GM19240 (cell line): ENCODE results near the gene FHIT.

Experiments used
- DNase-seq: peaks from one replicate; pipeline ENCODE4 v3.0.0; 2011; ENCODE audit warnings: low spot score; ENCODE audit not compliant: insufficient read length

FHIT gene

DNA sequence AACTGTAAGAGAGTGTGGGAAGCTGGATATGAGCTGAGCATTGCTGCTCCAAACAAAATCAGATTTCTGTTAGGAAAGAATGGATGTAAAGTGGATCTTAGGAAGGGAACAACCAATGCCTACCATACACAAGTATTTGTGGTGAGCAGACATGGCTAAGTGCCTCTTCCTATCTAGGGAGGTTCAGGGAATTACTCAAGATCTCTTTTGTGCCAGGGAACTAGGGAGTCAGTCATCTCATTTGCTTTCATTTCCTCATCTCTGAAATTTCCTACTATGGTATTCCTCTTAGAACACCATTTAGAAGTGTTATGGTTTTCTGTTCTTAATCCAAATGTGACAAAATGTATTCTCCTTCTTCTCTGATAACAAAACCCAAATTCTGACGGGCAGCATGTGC lies 396.5 kb downstream of the FHIT start:
- no peak for DNase-seq

DNA sequence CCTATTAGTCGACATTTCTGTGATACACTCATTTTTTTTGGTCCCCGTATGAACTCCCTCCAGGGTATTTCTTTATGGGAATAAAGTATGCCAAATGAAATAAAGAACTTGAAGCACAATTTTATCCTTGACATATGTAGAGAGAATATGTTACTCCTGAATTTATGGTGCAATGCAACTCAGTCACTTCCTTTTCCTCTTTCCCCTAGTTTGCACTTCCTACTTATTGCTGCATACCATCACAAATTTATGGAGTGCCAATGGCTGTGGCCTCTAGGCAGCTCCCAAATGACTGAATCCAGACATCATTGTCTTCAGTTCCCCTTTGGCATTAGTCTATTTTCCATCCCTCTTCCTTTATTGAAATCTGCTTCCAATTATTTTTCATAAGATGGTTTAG lies 403.5 kb downstream of the FHIT start:
- DNase-seq = no peak

DNA sequence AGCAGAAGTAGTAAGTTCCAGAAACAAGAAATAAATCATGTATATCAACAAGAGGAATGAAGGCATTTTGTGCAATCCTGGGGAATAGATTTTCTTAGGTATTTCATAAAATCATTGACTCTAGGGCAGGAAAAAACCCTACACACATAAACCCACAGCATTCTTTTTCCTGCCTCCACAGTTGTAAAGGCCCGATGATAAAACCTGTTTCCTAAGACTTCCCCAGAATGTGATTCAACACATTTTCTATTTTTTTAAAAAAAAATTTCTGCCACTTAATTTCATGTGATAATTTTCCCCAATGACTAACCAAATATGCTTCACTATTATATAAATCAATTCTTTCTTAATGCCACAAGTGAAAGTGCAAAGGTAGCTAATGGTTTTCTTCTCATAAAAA lies 407.0 kb downstream of the FHIT start:
- DNase-seq = no peak

DNA sequence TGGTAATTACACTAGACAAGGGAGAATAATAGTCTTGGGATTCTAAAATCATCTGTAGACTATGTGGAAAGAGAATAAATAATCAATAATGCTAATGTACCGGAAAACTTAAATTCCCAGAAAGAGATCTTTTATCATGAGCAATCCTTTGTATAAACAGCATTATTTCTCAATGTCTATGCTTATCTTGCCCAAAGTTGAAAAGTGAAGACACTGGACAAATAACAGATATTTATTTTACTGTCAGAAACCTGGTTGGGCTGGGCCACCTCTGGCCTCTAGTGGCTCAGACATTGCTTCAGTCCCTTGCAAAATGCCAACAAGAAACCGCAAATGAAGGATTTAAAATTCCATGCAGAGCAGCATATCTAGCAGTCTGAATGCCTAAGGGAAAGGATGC lies 409.9 kb downstream of the FHIT start:
- DNase-seq = no peak

DNA sequence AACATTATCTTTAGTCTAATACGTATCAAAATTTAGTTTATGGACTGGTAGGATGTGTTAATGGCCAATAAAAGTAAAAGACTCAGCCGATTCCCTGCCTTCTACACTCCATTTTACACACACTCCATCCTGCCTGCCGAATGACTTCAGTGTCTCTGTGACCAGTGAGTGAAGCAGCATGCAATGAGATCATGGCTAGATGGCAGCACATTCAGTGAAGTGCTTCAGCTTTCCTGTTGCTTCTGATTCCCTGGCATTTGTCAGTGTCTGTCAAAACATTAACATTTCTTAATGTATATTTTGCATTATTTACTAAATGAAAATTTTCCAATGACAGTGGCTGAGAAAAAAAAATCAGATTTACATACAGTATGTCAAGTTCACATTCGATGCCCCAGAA lies 412.0 kb downstream of the FHIT start:
- no peak for DNase-seq

DNA sequence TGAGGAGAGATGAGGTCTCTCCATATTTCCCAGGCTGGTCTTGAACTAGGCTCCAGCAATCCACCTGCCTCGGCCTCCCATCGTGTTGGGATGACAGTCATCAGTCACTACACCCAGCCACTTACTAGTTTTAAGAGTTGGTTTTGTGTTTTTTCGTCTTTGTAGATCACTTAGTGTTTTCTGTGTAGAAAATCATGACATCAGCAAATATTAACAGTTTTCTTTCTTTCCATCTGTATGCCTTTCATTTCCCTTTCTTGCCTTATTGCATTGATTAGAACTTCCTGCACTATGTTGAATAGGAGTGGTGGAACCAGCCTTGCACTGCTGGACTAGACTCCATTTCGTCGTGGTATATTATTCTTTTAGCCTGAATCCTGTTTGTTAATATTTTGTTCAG lies 415.5 kb downstream of the FHIT start:
- no peak for DNase-seq

DNA sequence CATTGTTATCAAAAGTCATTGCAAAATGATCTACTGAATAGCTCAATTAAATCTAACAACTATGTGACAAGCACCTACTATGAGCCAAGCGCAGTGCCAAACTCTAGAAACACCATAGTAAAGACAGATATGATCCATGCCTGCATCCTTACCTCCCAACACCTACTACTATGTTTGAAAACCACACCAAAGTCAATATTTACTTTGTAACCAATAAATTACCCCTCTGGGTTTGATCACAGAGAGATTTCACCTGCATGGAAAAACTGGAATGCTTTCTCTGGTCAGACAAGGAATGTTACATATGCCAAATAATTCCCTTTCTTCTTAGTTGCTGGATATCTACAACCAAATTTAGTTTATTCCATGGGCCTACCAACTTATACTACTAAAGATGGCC lies 422.2 kb downstream of the FHIT start:
- DNase-seq = no peak

DNA sequence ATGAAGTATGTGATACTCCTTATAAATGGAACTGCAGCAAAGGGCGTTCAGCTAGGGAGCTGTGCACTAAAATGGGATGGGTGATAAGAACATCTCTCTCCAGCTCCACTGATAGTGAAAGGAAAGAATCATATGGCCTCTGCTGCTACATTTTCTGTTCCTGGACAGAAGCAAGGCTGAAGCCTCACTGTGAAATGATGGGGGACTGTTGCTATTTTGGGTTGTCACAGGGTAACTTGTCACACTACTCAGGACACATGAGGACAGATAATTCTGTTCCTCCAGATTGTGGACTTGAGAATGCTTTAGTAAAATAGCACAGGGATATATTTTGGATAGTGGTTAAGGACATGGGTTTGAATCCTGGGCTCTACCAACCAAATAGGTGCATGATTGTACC lies 423.6 kb downstream of the FHIT start:
- no peak for DNase-seq

DNA sequence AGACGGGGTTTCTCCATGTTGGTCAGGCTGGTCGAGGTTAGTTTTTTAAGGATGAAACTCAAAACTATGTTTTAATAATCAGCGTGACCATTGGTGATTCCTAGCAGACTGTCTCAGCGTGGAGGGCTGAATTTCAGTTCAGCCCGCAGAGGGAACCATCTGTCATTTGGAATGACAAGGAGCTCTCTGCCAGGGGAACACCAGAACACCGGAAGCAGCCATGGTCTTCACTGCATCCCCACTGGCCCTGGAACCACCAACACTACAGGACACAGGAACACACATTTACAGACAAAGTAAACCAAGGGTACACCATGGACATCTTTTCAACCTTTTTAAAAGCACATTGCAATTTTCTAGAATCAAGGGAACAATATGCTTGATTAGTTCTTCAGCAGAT lies 424.7 kb downstream of the FHIT start:
- no peak for DNase-seq

DNA sequence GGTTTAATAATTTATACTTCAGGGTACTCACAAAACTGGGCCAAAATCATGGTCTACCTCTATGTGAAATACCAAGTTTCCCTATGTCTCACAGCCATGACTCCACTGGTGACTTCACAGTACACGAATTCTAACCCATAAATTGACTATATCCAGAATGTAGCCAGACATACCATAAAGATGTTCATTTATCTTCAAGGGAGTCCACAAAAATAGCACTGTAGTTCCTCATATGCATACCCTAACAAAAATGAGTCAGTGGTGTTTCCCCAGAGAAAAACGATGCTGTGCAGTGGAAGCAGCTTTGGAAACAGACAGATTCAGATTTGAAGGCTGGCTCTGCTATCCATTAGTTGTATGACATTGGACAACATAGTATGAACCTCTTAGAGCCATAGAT lies 438.8 kb downstream of the FHIT start:
- no peak for DNase-seq

DNA sequence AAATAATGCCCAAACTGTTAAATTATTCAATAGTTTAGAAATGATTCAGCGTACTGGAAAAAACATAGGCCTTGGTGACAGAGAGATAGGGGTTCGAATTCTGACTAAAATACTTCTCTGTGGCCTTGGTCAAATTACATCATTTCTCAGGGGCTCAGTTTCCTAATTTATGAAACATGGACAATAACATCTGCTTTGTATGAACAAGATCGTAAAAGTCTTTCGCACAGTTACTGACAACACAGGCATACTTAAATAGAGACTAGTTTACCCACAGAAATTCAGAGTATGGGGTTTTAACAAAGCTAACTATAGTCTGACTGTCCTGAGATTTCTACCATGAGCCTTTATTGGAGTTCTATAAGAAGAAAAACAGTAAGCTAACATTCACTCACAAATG lies 440.4 kb downstream of the FHIT start:
- no peak for DNase-seq

DNA sequence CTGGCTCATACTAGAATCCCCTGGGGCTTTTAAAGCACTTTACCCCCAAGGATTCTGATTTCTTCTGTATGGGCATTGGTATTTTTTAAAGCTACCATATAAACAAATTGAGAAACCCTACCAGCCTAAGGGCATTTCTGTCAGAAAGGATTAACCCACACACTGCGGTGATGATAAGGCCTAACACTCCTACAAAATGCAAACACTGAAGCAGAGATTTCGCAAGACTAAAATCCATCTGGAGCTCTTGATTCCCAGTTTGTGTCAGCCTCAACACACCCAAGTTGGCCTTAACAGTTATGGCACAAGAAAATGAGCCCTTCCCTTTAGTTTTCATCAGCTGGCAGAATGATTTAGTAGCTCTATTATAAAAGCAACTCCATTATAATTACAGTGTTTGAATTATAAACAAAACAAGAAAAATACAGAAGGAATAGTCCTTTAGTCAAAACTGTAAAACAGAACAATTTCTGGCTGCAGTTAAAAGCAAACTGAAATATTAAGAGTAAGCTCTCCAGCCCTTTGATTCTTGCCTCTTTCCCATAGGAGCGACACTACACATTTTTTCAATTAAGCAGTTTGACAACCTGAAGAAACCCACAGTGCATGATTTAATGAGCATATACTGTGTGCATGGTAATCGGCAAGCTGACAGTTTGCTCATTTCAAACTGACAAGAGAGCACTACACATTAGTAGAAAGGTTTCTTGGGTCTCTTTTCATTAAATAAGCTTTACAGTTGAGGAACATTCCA lies 441.2 kb downstream of the FHIT start:
- DNase-seq = no peak

DNA sequence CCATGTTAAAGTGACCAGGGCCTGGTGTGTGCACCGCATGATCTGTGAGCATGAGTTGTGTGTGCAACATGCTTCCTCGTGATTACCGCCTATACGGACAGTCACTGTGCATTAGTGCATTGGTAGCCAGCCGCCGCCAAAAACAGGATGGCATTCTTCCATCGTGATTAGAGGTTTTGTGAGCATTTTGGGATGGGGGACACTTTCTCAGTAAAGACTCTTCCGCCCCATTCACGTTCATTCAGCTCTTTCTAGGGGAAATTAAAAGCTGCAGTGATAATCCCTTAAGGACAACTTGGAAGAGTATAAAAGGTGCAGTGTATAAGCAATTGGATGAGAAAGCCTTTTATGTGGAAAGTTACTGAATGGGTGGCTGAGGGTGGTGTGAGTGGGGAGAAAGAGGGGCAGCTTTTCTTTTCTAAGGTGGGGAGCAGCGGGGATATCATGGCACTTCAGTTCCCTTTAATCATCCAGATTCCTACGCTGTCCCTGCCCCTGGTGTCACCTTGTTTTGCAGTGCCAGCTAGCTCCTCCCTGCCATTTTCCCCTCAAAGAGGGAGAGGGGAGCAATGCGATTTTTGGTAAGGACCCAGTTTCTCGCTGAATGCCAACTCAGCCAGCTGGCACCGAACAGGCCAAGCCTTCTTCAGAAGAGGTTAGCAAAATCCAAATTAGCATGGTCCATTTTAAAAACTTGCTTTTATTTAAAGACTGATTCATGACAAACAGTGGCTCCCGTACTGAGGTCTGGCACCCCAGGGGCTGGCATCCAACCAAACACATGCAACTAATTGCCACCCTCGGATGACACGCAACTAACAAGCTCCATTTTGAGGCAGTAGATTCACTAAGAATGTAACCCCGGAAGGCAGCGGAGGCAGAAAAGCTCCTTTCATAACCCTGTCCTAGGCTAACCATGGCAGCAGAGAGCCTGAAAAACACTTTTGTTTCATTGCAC lies 447.8 kb downstream of the FHIT start:
- DNase-seq = no peak

DNA sequence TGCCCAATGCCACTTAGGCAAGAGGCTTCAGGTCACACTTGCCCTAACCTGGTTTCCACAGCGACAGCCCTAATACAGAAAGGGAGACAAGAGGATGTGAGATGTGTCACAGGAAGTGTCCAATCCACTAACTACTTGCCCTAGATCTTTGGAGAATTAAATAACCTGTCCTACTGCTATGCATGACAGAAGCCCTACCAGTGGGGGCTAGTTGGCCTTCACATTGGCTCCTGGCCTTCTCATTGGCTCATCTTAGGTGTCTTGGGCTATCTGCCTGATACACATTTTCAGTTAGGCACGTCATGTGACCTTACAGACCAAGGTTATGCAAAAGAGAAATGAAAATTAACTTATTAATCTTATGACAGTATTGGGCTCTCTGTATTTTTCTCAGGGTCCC lies 449.9 kb downstream of the FHIT start:
- DNase-seq = no peak

DNA sequence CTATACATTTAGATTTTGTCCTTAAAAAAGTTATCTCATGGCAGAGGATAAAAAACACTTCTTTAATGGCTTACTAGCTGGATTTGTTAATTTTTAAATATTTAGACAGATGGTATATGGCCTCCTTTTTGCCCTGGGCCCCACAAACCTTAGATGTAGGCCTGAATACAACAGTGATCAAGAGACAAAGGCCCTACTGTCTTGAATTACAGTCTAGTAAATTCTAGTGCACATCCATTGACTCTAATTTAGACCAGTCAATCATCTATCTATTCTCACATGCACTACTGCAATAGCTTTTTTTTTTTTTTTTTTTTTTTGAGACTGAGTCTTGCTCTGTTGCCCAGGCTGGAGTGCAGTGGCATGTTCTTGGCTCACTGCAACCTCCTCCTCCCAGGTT lies 452.8 kb downstream of the FHIT start:
- DNase-seq = no peak

DNA sequence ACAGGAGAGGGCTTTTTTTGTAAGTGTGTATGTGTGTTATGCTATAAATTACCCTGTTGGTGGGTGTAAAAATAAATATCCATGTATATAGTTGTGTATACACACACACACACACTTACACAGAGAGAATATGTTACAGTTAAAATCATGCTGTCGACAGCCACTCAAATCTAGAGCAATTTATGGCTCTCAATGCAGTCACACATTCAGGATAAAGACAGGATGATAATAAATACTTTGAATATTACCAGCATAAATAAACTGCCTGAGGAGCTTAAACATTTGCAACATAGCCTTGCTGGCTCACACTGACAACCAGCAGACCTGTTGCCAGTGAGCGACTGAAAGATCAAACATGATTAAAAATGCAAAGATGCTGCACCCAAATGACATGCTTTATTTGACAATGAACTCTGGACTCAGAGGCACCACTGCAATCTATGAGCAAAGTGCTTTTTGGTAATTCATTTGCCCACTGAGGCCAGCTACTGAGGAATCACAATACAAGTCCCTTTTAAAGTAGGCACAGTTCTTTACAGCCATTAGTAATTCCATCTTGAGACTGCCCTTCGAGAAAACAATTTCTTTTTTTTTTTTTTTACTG lies 458.9 kb downstream of the FHIT start:
- no peak for DNase-seq

DNA sequence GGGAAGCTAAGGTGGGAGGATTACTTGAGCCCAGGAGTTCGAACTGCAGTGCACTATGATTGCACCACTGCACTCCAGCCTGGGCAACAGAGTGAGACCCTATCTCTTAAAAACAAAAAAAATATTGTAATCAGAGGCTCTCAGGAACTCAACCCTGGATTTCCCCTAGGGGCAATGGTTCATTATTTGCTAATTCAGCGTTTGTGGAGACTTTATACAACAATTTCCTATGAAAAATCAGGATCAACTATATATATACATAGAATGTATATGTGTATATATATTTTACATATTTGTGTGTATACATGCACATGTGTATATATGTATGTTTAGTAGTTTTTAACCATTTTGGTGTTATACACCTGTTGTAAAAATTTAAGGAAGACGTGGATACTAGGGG lies 463.1 kb downstream of the FHIT start:
- no peak for DNase-seq

DNA sequence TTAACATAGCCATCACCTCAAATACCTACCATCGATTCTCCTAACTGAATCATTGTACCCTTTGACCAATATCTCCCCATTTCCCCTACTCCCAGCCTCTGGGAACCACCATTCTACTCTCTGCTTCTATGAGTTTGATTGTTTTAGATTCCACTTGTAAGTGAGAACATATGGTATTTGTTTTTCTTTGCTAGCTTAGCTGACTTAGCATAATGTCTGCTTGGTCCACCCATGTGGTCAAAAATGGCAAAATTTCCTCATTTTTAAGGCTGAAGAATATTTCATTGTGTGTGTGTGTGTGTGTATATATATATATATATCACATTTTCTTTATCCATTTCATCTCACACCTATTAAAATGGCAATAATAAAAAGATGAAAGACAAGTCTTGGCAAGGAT lies 469.3 kb downstream of the FHIT start:
- DNase-seq = no peak

DNA sequence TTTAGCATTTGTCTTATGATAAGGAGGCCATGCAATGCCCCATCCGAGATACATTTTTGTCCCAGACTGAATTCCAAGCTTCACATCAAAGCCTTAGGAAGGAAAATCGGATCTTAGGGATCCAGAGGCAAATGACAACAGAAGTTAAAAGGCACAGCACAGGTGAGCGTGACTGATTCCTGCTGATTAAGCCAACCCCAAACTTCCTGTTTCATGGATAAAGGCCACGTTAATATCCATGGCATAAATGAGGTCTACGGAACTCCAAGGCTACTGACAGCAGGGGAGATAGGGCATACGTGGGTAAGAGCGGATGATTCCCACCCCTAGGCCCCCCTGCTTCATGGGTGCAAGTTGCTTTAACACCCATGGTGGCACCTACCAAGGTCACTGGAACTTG lies 471.6 kb downstream of the FHIT start:
- no peak for DNase-seq

DNA sequence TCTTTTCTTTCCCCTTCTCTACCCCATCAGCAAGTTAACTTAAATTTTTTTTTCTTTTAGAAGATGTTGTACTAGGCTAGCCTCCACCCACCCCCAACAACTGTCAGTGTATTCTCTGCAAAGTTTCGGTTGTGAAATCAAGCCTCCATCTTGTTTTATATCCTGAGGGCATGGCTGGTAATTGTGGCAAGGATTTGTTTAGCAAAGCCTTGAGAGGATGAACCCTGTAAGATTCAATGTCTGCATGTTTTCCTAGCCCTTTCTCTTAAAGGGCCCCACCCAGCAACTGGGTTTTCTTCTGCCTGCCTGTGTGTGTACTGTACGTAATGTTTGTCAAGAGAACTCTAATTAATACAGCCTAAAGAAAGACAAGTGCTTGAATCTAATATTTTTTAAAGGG lies 475.3 kb downstream of the FHIT start:
- DNase-seq = no peak

DNA sequence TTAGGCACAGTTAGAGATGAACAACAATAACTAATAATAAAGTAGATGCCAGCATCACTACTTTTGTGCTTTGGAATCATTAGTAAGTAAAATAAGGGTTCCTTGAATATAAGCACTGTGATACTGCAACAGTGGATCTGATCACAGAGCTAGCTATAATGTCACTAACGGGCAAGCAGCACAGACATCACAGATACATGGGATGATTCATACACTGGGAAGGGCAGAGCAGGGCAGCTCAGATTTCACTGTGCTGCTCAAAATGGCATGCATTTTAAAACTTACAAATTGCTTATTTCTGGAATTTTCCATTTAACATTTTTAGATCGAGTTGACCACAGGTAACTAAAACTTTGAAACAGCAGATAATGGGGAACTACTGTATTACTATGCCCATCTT lies 476.6 kb downstream of the FHIT start:
- DNase-seq = no peak

DNA sequence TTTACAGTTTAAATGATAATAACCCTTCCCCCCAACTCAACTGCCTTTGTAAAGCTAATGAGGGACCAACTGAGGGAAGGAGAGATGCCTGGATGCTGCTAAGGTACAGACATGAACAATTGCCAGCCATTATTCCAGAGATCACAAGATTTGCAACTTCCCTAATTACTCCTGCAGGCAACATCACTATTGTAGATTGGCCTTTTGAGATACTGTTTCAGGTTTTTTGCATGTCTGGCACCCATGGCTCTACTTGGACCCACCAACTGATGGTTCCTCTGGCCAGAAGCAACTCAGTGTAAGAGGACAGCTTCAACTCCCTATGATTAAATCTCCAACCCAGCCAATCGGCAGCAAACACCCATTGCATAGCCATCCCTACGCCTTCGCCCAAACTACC lies 478.7 kb downstream of the FHIT start:
- DNase-seq = no peak
